ENCODE measurements around the gene CRAT.

The CRAT gene

DNA sequence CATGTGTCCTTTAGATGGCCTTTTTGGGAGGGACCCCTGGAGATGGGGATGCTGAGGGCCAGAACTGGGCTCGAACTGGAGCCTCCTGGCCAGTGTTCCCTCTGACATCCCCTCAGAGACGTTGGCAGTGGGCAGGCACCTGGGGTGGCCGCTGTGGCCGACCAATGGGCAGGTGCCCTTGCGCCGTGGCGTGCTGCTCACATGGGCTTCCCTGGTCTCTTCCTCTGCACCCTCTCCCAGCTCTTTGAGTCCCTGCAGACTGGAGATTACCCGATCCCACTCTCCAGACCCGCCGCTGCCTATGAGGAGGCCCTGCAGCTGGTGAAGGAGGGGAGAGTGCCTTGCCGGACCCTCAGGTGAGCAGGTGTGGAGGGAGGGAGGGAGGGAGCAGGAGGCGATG is 49.6 kb downstream of the CRAT start:
- DNase-seq (ENCODE audit: low read depth): no peak
- H3K4me3 ChIP-seq (ENCODE audit: low read depth, low read length): no peak overlapping the region
- TF ChIP-seq, protein P1, sequence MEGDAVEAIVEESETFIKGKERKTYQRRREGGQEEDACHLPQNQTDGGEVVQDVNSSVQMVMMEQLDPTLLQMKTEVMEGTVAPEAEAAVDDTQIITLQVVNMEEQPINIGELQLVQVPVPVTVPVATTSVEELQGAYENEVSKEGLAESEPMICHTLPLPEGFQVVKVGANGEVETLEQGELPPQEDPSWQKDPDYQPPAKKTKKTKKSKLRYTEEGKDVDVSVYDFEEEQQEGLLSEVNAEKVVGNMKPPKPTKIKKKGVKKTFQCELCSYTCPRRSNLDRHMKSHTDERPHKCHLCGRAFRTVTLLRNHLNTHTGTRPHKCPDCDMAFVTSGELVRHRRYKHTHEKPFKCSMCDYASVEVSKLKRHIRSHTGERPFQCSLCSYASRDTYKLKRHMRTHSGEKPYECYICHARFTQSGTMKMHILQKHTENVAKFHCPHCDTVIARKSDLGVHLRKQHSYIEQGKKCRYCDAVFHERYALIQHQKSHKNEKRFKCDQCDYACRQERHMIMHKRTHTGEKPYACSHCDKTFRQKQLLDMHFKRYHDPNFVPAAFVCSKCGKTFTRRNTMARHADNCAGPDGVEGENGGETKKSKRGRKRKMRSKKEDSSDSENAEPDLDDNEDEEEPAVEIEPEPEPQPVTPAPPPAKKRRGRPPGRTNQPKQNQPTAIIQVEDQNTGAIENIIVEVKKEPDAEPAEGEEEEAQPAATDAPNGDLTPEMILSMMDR (IDR thresholded peaks at IDR 0.05; ENCODE audit: control insufficient read depth, extremely low read depth, insufficient read depth): no peak

DNA sequence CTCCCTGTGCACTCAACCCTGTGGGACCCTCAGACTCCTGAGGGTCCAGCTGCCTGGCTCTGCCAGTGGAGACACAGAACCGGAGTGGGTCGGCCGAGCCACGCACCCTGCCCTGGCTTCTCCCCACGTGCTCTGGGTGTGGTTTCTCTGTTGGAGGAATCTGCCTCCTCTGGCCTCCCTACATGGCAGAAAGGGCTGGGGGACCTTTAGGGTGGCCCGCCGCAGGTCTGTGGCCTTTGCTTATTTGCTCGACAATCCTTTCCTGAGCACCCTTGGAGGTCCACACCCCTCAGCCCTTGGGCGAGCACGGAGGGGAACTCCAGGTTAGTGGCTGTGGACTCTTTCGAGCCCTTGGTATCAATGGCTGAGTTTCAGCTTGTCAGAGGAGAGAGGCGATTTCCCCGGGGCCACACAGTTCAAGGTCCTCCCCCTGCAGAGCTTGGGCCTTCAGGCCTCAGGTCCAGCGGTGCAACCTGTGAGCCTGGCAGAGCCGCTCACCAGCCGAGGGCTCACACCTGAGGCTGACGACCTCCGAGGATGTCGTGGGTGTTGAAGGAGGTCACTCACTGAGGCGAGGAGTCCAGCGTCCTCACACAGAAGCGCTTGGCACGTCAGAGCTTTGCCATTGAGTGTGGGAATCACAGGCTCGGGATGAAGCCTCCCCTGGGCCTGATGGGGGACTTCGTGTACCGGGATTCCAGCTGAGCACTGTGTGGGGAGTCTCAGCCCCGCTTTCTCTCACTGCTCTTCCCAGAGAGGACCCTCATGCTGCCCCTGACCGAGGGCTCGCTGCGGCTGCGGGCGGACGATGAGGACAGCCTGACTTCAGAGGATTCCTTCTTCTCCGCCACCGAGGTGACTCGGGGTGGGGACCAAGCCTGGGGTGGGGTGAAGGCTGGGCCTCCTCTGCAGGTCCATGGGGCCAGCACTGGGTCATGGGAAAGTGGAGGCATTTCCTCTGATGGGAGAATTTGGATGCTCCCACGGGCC is 50.5 kb downstream of the CRAT start:
- no peak overlapping the region for H3K4me3 ChIP-seq (ENCODE audit: low read depth, low read length)
- TF ChIP-seq, protein P1 (IDR thresholded peaks at IDR 0.05; ENCODE audit: control insufficient read depth, extremely low read depth, insufficient read depth): no peak
- no peak for DNase-seq (ENCODE audit: low read depth)

DNA sequence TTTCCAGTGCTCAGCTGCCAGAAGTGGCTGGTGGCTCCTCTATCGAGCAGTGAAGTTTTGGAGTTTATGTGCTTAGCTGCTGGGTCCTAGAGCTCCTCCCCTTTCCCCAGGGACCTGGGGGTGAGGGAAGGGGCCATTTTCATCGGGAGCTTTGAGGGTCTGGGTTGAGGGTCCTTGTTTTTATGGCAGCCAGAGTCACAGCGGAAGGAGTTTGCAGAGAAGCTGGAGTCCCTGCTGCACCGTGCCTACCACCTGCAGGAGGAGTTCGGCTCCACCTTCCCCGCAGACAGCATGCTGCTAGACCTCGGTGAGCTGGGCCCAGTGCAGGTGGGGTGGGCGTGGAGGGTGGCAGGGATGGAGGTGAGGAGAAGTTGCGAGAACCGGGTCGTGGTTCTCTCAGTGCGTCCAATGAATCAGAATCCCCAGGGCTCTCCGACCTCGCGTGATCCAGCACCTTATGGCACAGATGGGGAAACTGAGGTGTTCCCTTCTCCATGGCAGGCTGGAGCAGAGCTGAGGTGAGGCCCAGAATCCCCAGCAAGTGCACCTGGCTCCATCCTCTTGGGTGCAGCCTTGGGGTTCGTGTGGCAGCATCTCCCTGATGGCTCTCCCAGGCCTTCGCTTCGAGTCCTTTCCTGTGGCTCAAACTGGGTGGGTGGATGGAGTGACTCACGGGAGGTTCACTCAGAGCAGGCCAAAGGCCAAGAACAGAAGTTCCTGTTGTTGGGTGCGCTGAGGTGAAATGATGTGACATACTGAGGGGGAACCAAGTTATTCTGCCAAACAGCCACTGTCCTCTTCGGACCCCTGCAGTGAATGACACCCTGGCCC is 51.4 kb downstream of the CRAT start:
- no peak for DNase-seq (ENCODE audit: low read depth)
- H3K4me3 ChIP-seq (ENCODE audit: low read depth, low read length): no peak overlapping the region
- TF ChIP-seq, protein P1 (IDR thresholded peaks at IDR 0.05; ENCODE audit: control insufficient read depth, extremely low read depth, insufficient read depth): no peak

DNA sequence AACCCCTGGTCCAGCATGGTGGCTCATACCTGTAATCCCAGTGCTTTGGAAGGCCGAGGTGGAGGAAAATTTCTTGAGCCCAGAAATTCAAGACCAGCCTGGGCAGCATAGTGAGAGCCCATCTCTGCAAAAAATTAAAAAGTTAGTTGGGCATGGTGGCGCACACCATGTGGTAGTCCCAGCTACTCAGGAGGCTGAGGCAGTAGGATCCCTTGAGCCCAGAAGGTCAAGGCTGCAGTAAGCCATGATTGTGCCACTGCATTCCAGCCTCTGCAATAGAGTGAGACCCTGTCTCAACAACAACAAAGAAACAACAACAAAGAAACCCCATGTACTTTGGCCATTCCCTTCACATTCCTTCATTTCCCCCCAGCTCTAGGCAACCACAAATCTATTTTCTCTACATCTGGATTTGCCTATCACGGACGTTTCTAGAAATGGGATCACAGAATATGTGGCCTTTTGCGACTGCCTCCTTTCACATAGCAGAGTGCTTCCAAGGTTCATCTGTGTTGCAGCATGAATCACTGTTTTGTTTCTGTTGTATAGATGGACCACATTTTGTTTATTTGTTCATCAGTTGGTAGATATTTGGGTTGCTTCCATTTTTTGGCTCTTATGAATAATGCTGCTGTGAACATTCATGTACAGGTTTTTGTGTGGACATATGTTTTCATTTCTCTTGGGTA is 56.3 kb downstream of the CRAT start:
- TF ChIP-seq, protein P1 (IDR thresholded peaks at IDR 0.05; ENCODE audit: control insufficient read depth, extremely low read depth, insufficient read depth): no peak
- no peak overlapping the region for H3K4me3 ChIP-seq (ENCODE audit: low read depth, low read length)
- DNase-seq (ENCODE audit: low read depth): no peak

DNA sequence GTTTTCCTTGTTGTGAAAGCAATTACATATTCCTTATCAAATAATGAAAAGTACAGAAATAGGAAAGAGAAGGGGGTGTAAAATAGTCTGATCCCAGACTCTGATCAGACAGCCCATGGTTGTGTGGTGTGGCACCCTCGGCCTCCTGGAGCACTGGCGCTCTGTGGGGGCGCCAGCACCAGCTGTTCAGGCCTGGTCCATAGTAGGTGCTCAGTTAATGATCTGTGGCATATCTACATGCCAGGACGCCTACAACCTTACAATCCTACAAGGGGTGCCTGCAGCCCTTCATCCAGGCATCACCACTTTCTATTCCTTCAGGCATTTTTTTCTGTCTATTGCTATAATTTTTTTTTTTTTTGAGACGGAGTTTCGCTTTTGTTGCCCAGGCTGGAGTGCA is 57.6 kb downstream of the CRAT start:
- TF ChIP-seq, protein P1 (IDR thresholded peaks at IDR 0.05; ENCODE audit: control insufficient read depth, extremely low read depth, insufficient read depth): no peak
- DNase-seq (ENCODE audit: low read depth): no peak

GRCh38 chr9:129052592-129052991 is 58.0 kb downstream of the CRAT start:
- DNase-seq (ENCODE audit: low read depth): peak; percentile 91
- no peak overlapping the region for H3K4me3 ChIP-seq (ENCODE audit: low read depth, low read length)
- TF ChIP-seq, protein P1 (IDR thresholded peaks at IDR 0.05; ENCODE audit: control insufficient read depth, extremely low read depth, insufficient read depth): no peak

More for the DNA sequence above, 57.6 kb downstream of the CRAT start:
- no peak overlapping the region for H3K4me3 ChIP-seq (ENCODE audit: low read depth, low read length)

Measured in LNCaP clone FGC (cell line).